ENCODE measurements around the gene DNAJC1.
"Not testable (repeated sequence)": the region's sequence is repeated elsewhere in the genome, so short reads cannot be mapped to it uniquely, and the experiment has no call there.

DNAJC1 gene

DNA sequence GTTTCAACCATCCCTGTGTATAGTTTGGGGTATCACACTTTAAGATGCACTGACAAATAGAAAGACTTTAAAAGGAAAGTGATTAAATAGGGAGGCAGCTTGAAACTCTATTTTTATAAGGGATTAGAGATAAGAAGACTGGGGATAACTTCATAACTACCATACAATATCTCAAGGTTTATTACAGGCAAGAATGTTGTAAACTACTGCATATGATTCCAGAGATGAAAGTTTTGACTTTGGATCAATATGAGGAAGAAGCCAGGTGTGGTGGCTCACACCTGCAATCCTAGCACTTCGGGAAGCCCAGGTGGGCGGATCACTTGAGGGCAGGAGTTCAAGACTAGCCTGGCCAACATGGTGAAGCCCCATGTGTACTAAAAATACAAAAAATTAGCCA lies 96.1 kb downstream of the DNAJC1 start:
- no peak for DNase-seq (ENCODE audit: low read depth in 2 of 2)

DNA sequence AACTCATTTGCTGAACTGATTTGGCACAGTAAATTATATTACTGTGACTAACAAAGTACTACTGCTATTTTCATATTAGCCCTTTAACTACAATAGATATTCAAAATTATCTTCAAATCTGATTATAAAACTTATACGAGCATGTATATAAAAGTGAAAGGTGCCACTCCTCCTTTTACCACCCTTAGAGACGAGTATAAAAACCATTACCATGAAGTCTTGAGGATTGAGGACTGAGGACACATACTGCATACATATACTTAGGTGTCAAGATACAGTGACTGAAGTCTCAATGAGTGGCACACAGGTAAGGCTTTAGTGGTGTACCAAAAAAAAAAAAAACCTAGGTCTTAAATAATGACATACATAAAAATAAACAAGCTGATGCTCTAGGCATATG lies 98.6 kb downstream of the DNAJC1 start:
- DNase-seq (ENCODE audit: low read depth in 2 of 2): no peak

DNA sequence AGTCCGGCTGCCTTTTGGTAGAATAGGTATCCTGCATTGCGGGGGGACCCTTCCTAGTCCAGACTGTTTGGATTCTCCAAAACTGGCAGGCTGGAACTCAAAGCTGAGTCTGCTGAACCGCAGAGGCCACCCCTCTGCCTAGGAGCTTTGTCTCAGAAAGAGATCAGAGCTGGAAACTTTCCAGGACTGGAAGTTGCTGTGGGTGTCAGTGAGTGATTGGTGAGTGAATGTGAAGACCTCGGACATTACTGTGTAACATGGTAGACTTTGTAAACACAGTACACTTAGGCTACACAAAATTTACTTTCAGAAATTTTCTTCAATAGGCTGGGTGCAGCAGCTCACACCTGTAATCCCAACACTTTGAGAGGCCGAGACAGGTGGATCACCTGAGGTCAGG lies 103.8 kb downstream of the DNAJC1 start:
- no peak for DNase-seq (ENCODE audit: low read depth in 2 of 2)

DNA sequence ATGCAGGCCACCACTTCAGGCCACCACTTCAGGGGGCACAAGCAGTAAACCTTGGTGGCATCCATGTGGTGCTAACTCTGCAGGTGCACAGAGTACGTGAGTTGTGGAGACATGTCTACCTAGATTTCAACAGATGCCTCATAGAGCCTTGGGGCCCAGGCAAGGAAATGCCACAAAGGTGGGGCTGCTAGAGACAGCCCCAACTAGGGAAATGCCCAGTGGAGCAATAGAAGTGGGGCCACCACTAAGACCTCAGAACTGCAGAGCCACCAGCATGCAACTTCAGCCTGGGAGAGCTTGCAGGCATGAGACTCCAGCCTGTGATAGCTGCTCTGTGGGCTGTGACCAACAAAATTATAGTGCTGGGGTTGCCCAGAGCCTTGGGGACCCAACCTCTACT lies 107.6 kb downstream of the DNAJC1 start:
- no peak for DNase-seq (ENCODE audit: low read depth in 2 of 2)

DNA sequence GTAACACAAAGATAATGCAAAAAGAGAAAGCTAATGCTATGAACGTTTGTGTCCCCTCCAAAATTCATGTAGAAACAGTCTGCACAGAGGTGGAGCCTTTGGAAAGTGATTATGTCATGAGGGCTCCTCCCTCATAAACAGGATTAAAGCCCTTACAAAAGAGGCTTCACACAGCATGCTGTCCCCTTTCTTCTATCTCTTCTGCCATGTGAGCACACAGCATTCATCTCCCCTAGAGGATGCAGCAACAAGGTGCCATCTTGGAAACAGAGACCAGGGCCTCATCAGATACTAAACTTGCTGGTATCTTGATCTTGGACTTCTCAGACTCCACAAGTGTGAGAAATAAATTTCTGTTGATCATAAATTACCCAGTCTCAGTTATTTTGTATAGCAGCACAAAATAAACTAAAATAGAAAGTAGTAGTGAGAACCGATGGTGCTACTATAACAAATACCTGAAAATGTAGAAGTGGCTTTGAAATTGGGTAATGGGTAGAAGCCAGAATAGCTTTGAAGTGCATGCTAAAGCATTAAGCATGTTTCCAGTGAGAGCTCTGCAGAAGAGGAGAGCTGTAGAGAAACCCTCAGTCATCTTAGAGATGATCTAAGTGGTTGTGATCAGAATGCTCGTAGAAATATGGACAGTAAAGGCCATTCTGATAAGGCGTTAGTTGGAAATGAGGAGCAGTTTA lies 108.7 kb downstream of the DNAJC1 start:
- DNase-seq (ENCODE audit: low read depth in 2 of 2): no peak

DNA sequence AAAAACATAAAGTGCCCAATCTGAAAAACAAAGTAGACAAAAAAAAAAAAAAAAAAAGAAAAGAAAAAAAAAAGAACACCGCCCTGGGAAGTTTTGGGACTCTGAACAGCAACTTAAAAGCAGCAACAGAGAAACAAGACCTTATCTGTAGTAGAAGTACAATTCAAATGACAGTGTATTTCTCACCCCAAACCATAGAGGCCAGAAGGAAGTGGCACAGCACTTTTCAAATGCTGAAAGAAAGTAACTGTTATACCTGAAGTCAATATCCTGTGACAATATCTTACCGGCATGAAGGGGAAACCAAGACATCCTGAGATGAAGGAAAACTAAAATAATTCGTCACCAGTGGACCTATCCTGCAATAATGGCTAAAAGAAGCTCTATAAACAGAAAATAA lies 112.1 kb downstream of the DNAJC1 start:
- DNase-seq (ENCODE audit: low read depth in 2 of 2): no peak

DNA sequence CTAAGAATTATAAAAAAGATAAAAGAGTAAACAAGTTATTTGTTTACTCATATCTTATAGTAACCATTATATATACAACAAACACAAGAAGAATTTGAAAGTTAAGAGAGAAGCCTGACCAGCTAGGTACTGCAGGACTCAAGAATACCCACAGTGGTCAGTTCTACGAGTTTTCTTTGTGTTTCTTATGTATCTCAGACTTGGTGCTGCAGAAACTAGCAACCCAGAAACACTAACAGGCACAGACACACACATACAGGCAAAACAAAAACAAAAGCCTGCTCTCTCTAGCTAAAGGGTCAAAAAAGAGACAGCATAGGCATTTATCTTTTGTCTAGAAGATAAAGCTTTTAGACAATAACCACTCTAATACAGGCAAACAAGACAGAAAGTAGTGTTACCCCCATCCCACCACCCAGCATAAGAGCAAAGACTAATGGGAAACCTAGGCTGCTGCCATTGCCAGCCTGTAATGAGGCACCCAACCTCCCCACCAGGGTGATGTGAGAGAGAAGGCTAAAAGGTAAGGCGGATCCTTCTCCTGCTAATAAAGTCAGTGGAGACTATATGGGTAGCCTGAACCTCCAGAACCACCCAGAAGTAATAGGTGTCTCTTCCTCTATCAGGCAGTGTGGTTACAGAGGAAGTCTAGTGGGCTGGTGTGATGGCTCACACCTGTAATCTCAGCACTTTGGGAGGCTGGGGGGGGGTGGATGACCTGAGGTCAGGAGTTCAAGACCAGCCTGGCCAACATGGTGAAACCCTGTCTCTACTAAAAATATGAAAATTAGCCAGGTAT lies 113.9 kb downstream of the DNAJC1 start:
- DNase-seq (ENCODE audit: low read depth in 2 of 2): no peak

DNA sequence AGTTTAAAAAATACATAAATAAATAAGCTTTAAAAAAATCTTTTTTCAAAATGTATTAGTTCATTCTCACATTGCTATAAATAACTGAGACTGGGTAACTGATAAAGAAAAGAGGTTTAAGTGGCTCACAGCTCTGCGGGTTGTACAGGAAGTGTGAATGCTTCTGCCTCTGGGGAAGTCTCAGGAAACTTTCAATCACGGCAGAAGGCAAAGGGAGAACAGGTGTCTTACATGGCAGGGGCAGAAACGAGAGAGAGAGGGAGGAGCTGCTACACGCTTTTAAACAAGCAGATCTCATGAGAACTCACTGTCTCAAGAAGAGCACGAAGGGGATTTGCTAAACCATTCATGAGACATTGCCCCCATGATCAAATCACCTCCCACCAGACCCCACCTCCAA lies 114.6 kb downstream of the DNAJC1 start:
- no peak for DNase-seq (ENCODE audit: low read depth in 2 of 2)

DNA sequence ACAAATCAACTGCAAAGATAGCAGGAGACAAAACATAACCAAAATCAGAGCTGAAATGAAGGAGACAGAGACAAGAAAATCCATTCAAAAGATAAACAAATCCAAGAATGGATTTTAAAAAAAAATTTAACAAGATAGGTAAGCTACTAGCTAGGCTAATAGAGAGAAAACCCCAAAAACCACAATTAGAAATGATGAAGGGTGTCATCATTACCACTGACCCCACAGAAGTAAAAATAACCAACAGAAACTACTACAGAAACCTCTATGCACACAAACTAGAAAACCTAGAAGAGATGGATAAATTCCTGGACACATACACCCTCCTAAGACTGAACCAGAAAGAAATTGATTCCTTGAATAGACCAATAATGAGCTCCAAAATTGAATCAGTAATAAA lies 117.6 kb downstream of the DNAJC1 start:
- no peak for DNase-seq (ENCODE audit: low read depth in 2 of 2)

DNA sequence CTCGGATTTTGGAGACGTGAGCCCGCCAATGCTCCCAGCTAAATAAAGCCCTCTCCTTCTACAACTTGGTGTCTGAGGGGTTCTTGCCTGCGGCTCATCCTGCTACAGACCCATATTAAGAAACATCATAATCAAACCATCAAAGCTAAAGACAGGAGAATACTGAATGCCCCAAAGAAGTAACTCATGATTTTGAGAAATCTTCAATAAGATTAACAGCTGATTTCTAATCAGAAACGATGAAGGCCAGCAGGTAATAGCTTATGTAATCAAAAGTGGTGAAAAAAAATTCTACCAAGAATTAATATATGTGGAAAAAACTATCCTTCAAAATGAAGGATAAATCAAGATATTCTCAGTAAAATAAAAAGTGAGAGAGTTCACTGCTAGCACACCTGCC lies 130.3 kb downstream of the DNAJC1 start:
- no peak for DNase-seq (ENCODE audit: low read depth in 2 of 2)

DNA sequence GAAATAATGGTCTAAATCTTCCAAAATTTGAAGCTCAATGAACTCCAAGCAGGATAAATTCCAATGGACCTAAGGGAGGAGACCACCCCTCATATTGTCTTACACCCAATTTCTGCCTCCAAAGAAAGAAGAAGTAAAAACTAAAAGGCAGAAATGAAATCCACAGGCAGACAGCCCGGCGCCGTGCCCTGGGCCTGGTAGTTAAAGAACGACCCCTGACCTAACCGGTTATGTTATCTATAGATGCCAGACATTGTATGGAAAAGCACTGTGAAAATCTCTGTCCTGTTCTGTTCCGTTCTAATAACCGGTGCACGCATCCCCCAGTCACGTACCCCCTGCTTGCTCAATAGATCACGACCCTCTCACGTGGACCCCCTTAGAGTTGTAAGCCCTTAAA lies 130.8 kb downstream of the DNAJC1 start:
- DNase-seq (ENCODE audit: low read depth in 2 of 2): not testable (repeated sequence)

DNA sequence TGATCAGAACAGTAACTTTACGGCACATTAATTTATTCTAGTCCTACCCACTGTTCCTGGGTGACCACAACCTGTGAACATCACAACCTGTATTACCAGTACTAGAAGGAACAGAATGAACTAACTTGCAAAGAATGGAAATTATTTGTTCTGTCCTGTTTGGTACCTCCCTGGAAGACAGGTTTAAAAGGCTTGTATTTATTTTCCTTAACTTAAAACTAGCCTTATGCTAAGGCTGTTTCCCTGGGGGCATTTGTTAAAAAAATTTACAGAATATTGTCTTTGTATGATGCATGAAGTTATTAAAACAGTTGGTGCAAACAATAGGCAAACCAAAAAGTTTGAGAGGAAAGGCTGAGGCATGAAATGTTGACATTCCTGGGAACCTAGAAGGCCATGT lies 132.7 kb downstream of the DNAJC1 start:
- no peak for DNase-seq (ENCODE audit: low read depth in 2 of 2)

DNA sequence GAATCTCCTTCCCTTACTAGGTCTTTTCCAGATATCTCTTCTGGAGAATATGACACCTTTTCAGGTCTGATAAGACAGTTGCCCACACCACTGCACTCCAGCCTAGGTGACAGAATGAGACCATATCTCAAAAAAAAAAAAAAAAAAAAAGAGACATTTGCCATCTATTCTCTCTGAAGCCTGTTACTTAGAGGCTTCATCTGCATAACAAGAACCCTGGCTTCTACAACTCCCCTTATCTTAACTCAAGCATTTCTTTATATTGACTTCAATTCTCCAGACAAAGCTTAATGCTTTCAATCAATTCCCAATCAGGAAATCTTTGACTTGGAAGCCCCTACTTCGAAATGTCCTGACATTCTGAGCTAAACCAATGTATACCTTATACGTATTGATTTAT lies 134.4 kb downstream of the DNAJC1 start:
- not testable (repeated sequence) for DNase-seq (ENCODE audit: low read depth in 2 of 2)

DNA sequence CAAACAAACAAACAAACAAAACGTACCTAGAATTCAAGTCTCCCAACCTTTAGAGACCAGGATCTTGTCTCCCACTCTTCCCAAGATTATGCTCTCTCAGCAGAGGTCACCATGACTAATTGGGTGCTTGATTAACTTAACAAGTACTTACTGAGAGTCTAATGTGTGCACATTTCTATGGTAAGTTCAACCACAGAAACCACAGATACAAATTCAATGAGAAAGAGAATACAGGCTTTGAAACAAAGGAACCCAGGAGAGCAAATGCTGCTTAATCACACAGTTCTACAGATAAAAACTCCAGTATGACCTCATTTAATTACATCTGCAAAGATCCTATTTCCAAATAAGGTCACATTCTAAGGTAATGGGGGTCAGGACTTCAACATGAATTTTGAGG lies 142.8 kb downstream of the DNAJC1 start:
- no peak for DNase-seq (ENCODE audit: low read depth in 2 of 2)

DNA sequence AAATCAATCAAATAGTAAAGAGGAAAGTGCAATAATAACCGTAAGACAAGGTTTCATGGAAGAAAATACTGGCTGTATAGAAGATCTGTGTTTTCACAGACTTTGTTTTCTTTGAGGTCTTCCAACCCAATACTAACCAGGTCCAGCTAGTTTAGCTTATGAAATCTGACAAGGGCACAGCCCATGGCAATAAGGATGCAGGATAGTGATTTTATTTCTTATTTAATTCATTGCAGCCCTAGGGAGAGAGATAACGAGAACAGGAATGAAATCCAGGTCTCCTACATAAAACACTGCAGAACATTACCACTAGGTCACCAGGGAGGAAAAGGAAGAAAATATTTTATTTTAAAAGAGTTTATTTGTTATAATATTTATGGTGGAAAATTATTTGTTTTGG lies 145.1 kb downstream of the DNAJC1 start:
- DNase-seq (ENCODE audit: low read depth in 2 of 2): no peak

DNA sequence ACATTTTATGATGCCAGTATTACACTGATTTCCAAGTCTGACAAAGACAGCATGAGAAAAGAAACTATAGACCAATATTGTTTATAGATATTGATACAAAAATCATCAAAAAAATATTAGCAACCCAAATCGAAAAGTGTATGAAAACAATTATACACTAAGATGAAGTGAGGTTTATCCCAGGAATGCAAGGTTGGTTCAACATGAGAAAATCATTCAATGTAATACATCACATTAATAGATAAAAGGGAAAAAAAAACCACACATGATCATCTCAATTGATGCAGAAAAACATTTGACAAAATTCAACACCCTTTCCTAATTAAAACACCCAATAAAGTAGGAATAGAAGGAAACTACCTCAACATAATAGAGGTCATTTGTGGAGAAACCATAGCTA lies 153.9 kb downstream of the DNAJC1 start:
- DNase-seq (ENCODE audit: low read depth in 2 of 2): no peak

DNA sequence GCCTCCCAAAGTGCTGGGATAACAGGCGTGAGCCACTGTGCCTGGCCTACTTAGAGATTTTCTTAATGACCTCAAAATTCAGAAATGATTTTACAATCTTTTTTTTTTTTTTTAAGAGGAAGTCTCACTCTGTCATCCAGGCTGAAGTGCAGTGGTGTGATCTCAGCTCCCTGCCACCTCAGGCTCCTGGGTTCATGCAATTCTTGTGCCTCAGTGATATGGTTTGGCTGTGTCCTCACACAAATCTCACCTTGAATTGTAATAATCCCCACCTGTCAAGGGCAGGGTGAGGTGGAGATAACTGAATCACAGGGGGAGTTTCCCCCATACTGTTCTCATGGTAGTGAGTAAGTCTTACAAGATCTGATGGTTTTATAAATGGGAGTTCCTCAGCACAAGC lies 159.9 kb downstream of the DNAJC1 start:
- no peak for DNase-seq (ENCODE audit: low read depth in 2 of 2)

DNA sequence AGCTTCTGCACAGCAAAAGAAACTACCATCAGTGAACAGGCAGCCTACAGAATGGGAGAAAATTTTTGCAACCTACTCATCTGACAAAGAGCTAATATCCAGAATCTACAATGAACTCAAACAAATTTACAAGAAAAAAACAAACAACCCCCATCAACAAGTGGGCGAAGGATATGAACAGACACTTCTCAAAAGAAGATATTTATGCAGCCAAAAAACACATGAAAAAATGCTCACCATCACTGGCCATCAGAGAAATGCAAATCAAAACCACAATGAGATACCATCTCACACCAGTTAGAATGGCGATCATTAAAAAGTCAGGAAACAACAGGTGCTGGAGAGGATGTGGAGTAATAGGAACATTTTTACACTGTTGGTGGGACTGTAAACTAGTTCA lies 162.3 kb downstream of the DNAJC1 start:
- not testable (repeated sequence) for DNase-seq (ENCODE audit: low read depth in 2 of 2)

DNA sequence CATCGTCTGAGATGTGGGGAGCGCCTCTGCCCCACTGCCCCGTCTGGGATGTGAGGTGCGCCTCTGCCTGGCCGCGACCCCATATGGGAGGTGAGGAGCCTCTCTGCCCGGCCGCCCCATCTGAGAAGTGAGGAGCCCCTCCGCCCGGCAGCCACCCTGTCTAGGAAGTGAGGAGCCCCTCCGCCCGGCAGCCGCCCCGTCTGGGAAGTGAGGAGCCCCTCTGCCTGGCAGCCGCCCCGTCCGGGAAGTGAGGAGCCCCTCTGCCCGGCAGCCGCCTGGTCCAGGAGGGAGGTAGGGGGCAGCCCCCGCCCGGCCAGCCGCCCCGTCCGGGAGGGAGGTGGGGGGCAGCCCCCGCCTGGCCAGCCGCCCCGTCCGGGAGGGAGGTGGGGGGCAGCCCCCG lies 166.0 kb downstream of the DNAJC1 start:
- DNase-seq (ENCODE audit: low read depth in 2 of 2): not testable (repeated sequence)

DNA sequence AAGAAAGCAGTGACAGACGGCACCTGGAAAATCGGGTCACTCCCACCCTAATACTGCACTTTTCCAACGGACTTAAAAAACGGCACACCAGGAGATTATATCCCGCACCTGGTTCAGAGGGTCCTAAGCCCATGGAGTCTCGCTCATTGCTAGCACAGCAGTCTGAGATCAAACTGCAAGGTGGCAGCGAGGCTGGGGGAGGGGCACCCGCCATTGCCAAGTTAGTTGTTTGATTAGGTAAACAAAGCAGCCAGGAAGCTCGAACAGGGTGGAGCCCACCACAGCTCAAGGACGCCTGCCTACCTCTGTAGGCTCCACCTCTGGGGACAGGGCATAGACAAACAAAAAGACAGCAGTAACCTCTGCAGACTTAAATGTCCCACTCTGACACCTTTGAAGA lies 169.0 kb downstream of the DNAJC1 start:
- not testable (repeated sequence) for DNase-seq (ENCODE audit: low read depth in 2 of 2)

DNA sequence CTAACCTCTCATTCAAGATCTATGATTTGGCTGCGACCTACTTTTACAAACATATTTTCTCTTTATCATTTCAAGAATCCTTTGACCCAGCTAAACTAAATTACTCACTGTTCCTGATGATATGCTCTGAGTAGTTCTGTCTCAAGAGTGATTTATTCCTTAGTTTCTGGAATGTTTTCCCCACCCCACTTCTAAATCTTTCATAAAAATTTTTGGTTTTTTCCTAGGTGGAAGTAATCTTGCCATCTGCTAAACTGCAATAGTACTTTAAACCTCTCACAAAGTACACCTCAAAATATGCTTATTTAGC lies 170.8 kb downstream of the DNAJC1 start:
- no peak for DNase-seq (ENCODE audit: low read depth in 2 of 2)

DNA sequence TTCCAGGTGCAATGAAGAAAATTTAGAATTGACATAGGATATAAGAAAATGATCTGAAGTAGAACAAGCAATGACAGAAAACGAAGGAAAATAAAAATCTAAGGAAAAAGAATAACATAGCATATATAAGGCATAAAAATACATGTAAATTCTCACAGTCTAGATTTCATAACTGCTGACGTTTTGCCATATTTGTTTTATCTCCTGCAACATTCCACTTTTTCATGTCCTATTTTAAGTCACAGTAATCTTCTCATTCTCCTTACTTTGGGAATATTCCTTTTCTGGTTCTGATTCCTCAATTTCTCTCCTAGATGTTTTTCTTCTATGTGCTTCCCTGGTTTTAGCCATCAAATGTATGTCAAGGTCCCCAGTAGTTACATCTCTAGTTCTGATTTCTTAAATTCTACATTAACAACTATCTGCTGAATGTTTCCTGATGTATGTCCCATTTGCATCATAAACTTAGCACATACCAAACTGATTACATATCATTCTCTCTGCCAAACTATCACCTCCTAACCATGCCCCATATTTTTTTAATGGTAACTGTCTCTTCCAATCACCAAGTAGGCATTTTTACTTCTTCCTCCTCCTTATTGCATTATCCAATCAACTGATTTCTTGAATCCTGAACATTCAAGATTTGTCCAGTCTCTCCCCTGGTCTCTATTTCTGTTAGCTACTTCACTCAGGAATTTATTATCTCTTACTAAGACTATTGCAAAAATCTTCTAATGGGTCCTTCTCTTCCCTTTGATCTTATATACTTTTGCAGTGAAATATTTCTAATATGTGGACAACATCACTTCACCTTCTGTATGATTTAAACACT lies 171.3 kb downstream of the DNAJC1 start:
- no peak for DNase-seq (ENCODE audit: low read depth in 2 of 2)

DNA sequence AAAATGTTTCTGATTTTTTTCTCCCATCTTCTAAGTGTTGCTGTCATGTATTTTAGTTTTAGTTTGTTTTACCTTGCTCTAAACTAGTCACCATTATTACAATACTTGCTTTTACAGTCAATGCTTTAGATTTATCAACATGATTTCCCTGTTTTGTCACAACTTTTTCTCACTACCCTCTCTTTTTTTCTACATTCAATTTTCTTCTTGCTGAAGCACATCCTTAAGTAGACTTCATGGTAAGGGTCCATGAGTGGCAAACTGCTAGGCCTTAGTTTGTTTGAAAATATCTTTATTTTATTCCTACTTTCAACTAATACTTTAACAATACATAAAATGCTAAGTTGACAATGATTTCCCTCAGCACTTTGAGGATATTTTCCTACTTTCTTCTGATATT lies 173.5 kb downstream of the DNAJC1 start:
- no peak for DNase-seq (ENCODE audit: low read depth in 2 of 2)
